Ectodermal cell (in vitro differentiated cells): ENCODE data around the gene TMEM198.

Experiments used
- H3K27ac ChIP-seq: 2 replicates; pipeline ENCODE4 v1.7.0; 2013; ENCODE audit warnings: mild to moderate bottlenecking, low read depth, low read length; ENCODE audit not compliant: insufficient read depth, poor library complexity, severe bottlenecking
- H3K27me3 ChIP-seq: 2 replicates; pipeline ENCODE4 v1.7.0; 2013; ENCODE audit warnings: mild to moderate bottlenecking, low read length; ENCODE audit not compliant: insufficient read depth, control insufficient read depth, poor library complexity, severe bottlenecking
- H3K36me3 ChIP-seq: one replicate; pipeline ENCODE4 v1.7.0; 2013; ENCODE audit warnings: low read length; ENCODE audit not compliant: control insufficient read depth, insufficient read depth
- H3K4me1 ChIP-seq: one replicate; pipeline ENCODE4 v1.7.0; 2013; ENCODE audit warnings: low read length; ENCODE audit not compliant: control insufficient read depth, insufficient read depth
- H3K4me3 ChIP-seq: 2 replicates; pipeline ENCODE4 v1.7.0; 2013; ENCODE audit warnings: low read depth, low read length, control low read depth; ENCODE audit not compliant: insufficient read depth
- H3K9me3 ChIP-seq: 2 replicates; pipeline ENCODE4 v1.7.0; 2013; ENCODE audit warnings: mild to moderate bottlenecking, low read length, moderate library complexity; ENCODE audit not compliant: control insufficient read depth
- WGBS, 2 experiments: methylation state at CpG; one replicate each; pipeline ENCODE4 v1.1.7; 2013; ENCODE audit warnings: missing lambda C conversion rate in 2 of 2; 5-methylcytosine and 5-hydroxymethylcytosine counted together

The TMEM198 gene

GRCh38 chr2:219581346-219581745 lies 37.5 kb downstream of the TMEM198 start:
- Histone ChIP-seq H3K9me3 (no peaks in the 10 kb centered on the region), H3K4me3 (no peak overlapping the region), H3K36me3 (no peaks in the 10 kb centered on the region), H3K27ac (no peak overlapping the region), H3K27me3 (no peaks in the 10 kb centered on the region), H3K4me1 (peaks cover 31% of the 10 kb centered on the region)
- 84 to 96% methylated on average over 2 of the region's 2 CpGs for WGBS, 2 experiments

GRCh38 chr2:219591091-219591490 lies 47.3 kb downstream of the TMEM198 start:
- no peak overlapping the region for H3K27ac ChIP-seq
- H3K27me3 ChIP-seq = no peaks in the 10 kb centered on the region
- no peak overlapping the region for H3K4me3 ChIP-seq
- 56 to 71% methylated on average over 3 to 4 of the region's 4 CpGs for WGBS, 2 experiments
- H3K9me3 ChIP-seq = no peaks in the 10 kb centered on the region
- H3K36me3 ChIP-seq = no peaks in the 10 kb centered on the region
- no peaks in the 10 kb centered on the region for H3K4me1 ChIP-seq

- no peaks in the 10 kb centered on the region for H3K36me3 ChIP-seq
- no peaks in the 10 kb centered on the region for H3K27me3 ChIP-seq
- H3K4me3 ChIP-seq = no peak overlapping the region
- no peaks in the 10 kb centered on the region for H3K4me1 ChIP-seq
- no peak overlapping the region for H3K27ac ChIP-seq
- H3K9me3 ChIP-seq = no peaks in the 10 kb centered on the region
- 90 to 92% methylated on average over 6 of the region's 6 CpGs for WGBS, 2 experiments
Observed at GRCh38 chr2:219592736-219593135, 48.9 kb downstream of the TMEM198 start.

- no peak overlapping the region for H3K27ac ChIP-seq
- WGBS, 2 experiments = 92 to 96% methylated on average over 2 of the region's 2 CpGs
- no peaks in the 10 kb centered on the region for H3K9me3 ChIP-seq
- H3K4me1 ChIP-seq = no peaks in the 10 kb centered on the region
- H3K36me3 ChIP-seq = no peaks in the 10 kb centered on the region
- H3K4me3 ChIP-seq = no peak overlapping the region
- H3K27me3 ChIP-seq = no peaks in the 10 kb centered on the region
Observed at GRCh38 chr2:219593154-219593553, 49.3 kb downstream of the TMEM198 start.

GRCh38 chr2:219595256-219595655 lies 51.4 kb downstream of the TMEM198 start:
- no peaks in the 10 kb centered on the region for H3K9me3 ChIP-seq
- 64 to 71% methylated on average over 2 to 3 of the region's 3 CpGs for WGBS, 2 experiments
- no peak overlapping the region for H3K27ac ChIP-seq

GRCh38 chr2:219596954-219597551 lies 53.2 kb downstream of the TMEM198 start:
- Histone ChIP-seq H3K9me3 (no peaks in the 10 kb centered on the region), H3K36me3 (no peaks in the 10 kb centered on the region), H3K4me3 (peak overlapping the region; percentile 86), H3K27me3 (no peaks in the 10 kb centered on the region), H3K27ac (peak overlapping the region; percentile 93), H3K4me1 (no peaks in the 10 kb centered on the region)
- WGBS, 2 experiments = 12 to 13% methylated on average over 19 of the region's 19 CpGs

More at GRCh38 chr2:219595256-219595655, 51.4 kb downstream of the TMEM198 start:
- no peaks in the 10 kb centered on the region for H3K36me3 ChIP-seq
- H3K27me3 ChIP-seq = no peaks in the 10 kb centered on the region
- no peak overlapping the region for H3K4me3 ChIP-seq
- H3K4me1 ChIP-seq = no peaks in the 10 kb centered on the region

GRCh38 chr2:219597552-219598307 lies 53.9 kb downstream of the TMEM198 start, which contains the start of gene STK11IP:
Gene STK11IP, plus strand, starts transcription at chr2:219597857. Its CDS starts 263 bp downstream, at chr2:219598120.
- WGBS, 2 experiments = 0 to 1% methylated on average over 57 of the region's 57 CpGs

GRCh38 chr2:219598308-219599078 lies 54.7 kb downstream of the TMEM198 start:
- Histone ChIP-seq H3K27ac (no peak overlapping the region), H3K4me3 (peak overlapping the region; percentile 86), H3K36me3 (no peaks in the 10 kb centered on the region), H3K9me3 (no peaks in the 10 kb centered on the region), H3K4me1 (no peaks in the 10 kb centered on the region), H3K27me3 (no peaks in the 10 kb centered on the region)
- 35 to 42% methylated on average over 9 of the region's 9 CpGs for WGBS, 2 experiments

More at GRCh38 chr2:219597552-219598307, 53.9 kb downstream of the TMEM198 start, which contains the start of gene STK11IP:
- no peaks in the 10 kb centered on the region for H3K4me1 ChIP-seq
- no peaks in the 10 kb centered on the region for H3K9me3 ChIP-seq
- H3K4me3 ChIP-seq = peak within 1 kb of the TSS; percentile 86
- peak within 1 kb of the TSS; percentile 93 for H3K27ac ChIP-seq
- H3K27me3 ChIP-seq = no peaks in the 10 kb centered on the region
- no peaks in the 10 kb centered on the region for H3K36me3 ChIP-seq
